Adrenal gland (tissue), 12 donors: ENCODE data around the gene PPM1A. TPM values are rescaled to one million over a fixed set of nuclear protein-coding genes. Genes with fewer than 3 reads are reported as not detected.

ENCODE experiments used
- DNase-seq, 7 donors: peaks; one replicate each; pipeline ENCODE4 v3.0.0-alpha.2; 2019 to 2020
- H3K27ac ChIP-seq, 5 donors: fragments of 200-600 bp; sonication (generic) in 4 of 5; 1 replicate in 3 of 5; 2 replicates in 2 of 5; pipeline versions ENCODE4 v1.5.1 to v1.8.0; 2016 to 2020; ENCODE audit warnings: mild to moderate bottlenecking in 1 of 5
- H3K27me3 ChIP-seq: fragments of 200-600 bp; 2 replicates; pipeline ENCODE4 v1.8.0; 2021
- H3K36me3 ChIP-seq, 2 donors: fragments of 200-600 bp; replicated peaks in 1 of 2; 1 replicate in 1 of 2; 2 replicates in 1 of 2; pipeline versions ENCODE4 v1.5.1 to v1.8.0; 2018 to 2022
- H3K4me1 ChIP-seq, 2 donors: fragments of 200-600 bp; replicated peaks in 1 of 2; 1 replicate in 1 of 2; 2 replicates in 1 of 2; pipeline versions ENCODE4 v1.5.1 to v1.8.0; 2018 to 2021
- H3K4me3 ChIP-seq, 4 donors: fragments of 200-600 bp; sonication (generic) in 3 of 4; one replicate each; pipeline ENCODE4 v1.5.1; 2016 to 2018
- H3K9me3 ChIP-seq, 3 donors: fragments of 200-600 bp; sonication (generic) in 1 of 3; replicated peaks in 1 of 3; 1 replicate in 2 of 3; 2 replicates in 1 of 3; pipeline versions ENCODE4 v1.5.1 to v1.8.0; 2016 to 2021
- CTCF ChIP-seq, 6 experiments: fragments of 450-650 bp in 4 of 6; fragments of 200-600 bp in 2 of 6; sonication (generic) in 1 of 6; IDR thresholded peaks; 1 replicate in 5 of 6; 2 replicates in 1 of 6; pipeline versions ENCODE4 v1.5.1 to v1.8.0; 2016 to 2021; ENCODE audit warnings: antibody characterized with exemption in 6 of 6, mild to moderate bottlenecking in 2 of 6, moderate library complexity in 1 of 6
- POLR2A ChIP-seq, 2 donors: fragments of 450-650 bp; IDR thresholded peaks; one replicate each; pipeline ENCODE4 v1.6.1; 2017; ENCODE audit warnings: antibody characterized with exemption in 2 of 2, mild to moderate bottlenecking in 2 of 2, moderate library complexity in 1 of 2
- WGBS, 4 donors: extraction: QIAGEN DNeasy Blood & Tissue Kit in 2 of 4; methylation state at CpG; one replicate each; pipeline versions ENCODE4 v1.1.5 to v1.1.7; 2013 to 2017; 5-methylcytosine and 5-hydroxymethylcytosine counted together
- intact Hi-C, 2 donors: fragments of 100-400 bp; cut with DNase I; formaldehyde crosslinking; loops; one replicate each; pipeline versions ENCODE4 v1.14.1 to v1.15.0; 2022 to 2023
- polyA plus RNA-seq, 3 donors: library from polyadenylated mRNA; stranded (reverse); fragments of 200-250 nt in 2 of 3; fragments of 350-450 nt in 1 of 3; fragmentation: Illumina TruSeq in 1 of 3; extraction: RNeasy Lipid Tissue Mini Kit (QIAGEN cat#74804) in 1 of 3; gene quantifications; one replicate each; pipeline ENCODE4 v1.2.3, GENCODE V29; 2013 to 2014
- total RNA-seq, 9 donors: library from RNA; depleted of rRNA in 4 of 9; stranded (reverse); fragments of >200 nt in 4 of 9; fragments of 120-200 nt in 1 of 9; fragmentation: NEBNext Ultra II Directional in 1 of 9; extraction: Animal tissue kit (Norgen Biotek cat#: 25700) in 1 of 9; gene quantifications; one replicate each; pipeline versions ENCODE4 v1.1.0 to v1.2.4, GENCODE V29; 2013 to 2023
- donor health status: healthy with polysubstance abuse.
- donor health status: Bipolar disorder and iron deficiency.
- donor health status: DM: yes; HTN: yes; CAD: no.
- donor health status: DM: no; HTN: no; CAD: no.
- donor health status: DM: no; HTN: no; CAD: no.
- donor health status: DM: yes; HTN: yes; CAD: no.

The PPM1A gene
- total and polyA plus RNA-seq, 12 donors: 19.1 to 56.5 (median 34.2) TPM

- 87 to 92% (median 90%) methylated on average over 3 of the region's 3 CpGs for WGBS, 4 donors
- TF ChIP-seq POLR2A (IDR thresholded peaks at IDR 0.05) (no peak), CTCF (IDR thresholded peaks at IDR 0.05) (no peak)
- no peak overlapping the region for H3K27ac ChIP-seq
- H3K4me3 ChIP-seq: no peak overlapping the region
- H3K36me3 ChIP-seq: no peaks in the 10 kb centered on the region
- H3K4me1 ChIP-seq: no peaks in the 10 kb centered on the region
- DNase-seq: no peak
- no peaks in the 10 kb centered on the region for H3K9me3 ChIP-seq
- intact Hi-C loops: no loop called here
- no peaks in the 10 kb centered on the region for H3K27me3 ChIP-seq
These were observed 37.9 kb upstream of the PPM1A start for GRCh38 chr14:60211153-60211552.

- DNase-seq: no peak
- no peaks in the 10 kb centered on the region for H3K27me3 ChIP-seq
- no peaks in the 10 kb centered on the region for H3K4me1 ChIP-seq
- TF ChIP-seq POLR2A (IDR thresholded peaks at IDR 0.05) (no peak), CTCF (IDR thresholded peaks at IDR 0.05) (no peak)
- H3K4me3 ChIP-seq: no peak overlapping the region
- intact Hi-C loops: no loop called here
- no peaks in the 10 kb centered on the region for H3K9me3 ChIP-seq
- H3K27ac ChIP-seq: no peak overlapping the region
- H3K36me3 ChIP-seq: no peaks in the 10 kb centered on the region
- 84 to 95% (median 87%) methylated on average over 5 of the region's 5 CpGs for WGBS, 4 donors
These were observed 36.3 kb upstream of the PPM1A start for GRCh38 chr14:60212503-60213371.

- H3K27ac ChIP-seq: no peak overlapping the region
- no peak overlapping the region for H3K4me3 ChIP-seq
- no peak for DNase-seq
- no peaks in the 10 kb centered on the region for H3K36me3 ChIP-seq
- TF ChIP-seq POLR2A (IDR thresholded peaks at IDR 0.05) (no peak), CTCF (IDR thresholded peaks at IDR 0.05) (no peak)
- H3K27me3 ChIP-seq: no peaks in the 10 kb centered on the region
- WGBS, 4 donors: 82 to 88% (median 85%) methylated on average over 3 of the region's 3 CpGs
- H3K4me1 ChIP-seq: no peaks in the 10 kb centered on the region
- no peaks in the 10 kb centered on the region for H3K9me3 ChIP-seq
- intact Hi-C loops: no loop called here
These were observed 35.0 kb upstream of the PPM1A start for GRCh38 chr14:60214003-60214402.

- H3K27ac ChIP-seq: no peak overlapping the region
- intact Hi-C loops: no loop called here
- TF ChIP-seq POLR2A (IDR thresholded peaks at IDR 0.05): no peak
- no peak for TF ChIP-seq CTCF (IDR thresholded peaks at IDR 0.05)
- H3K27me3 ChIP-seq: no peaks in the 10 kb centered on the region
- H3K9me3 ChIP-seq: no peaks in the 10 kb centered on the region
- WGBS, 4 donors: 34 to 50% (median 43%) methylated on average over 1 of the region's 1 CpG
- H3K36me3 ChIP-seq: no peaks in the 10 kb centered on the region
- H3K4me1 ChIP-seq: no peaks in the 10 kb centered on the region
- no peak for DNase-seq
- H3K4me3 ChIP-seq: no peak overlapping the region
These were observed 34.5 kb upstream of the PPM1A start for GRCh38 chr14:60214415-60215126.
